IMR-90 (cell line): Measurements from ENCODE around the gene FAM76A. TPM values are rescaled to one million over a fixed set of nuclear protein-coding genes. Genes with fewer than 3 reads are reported as not detected.

Source experiments
- ATAC-seq: fragments of 200-7000 bp; cut with Tn5 transposase; 2 replicates; pipeline ENCODE4 v1.9.1; 2020; ENCODE audit warnings: low read depth, mild to moderate bottlenecking, moderate library complexity
- BruUV-seq: library from RNA; stranded (reverse); fragments of 400-500 nt; replicated peaks from 2 replicates; lab custom pipeline; 2021; lab: Mats Ljungman, UMichigan
- CTCF ChIA-PET: fragments of 300-600 bp; formaldehyde crosslinking; extraction: SDS; loops from one replicate; lab custom pipeline; 2021; ENCODE audit warnings: antibody characterized with exemption; lab: Yijun Ruan, JAX
- POLR2A ChIA-PET: fragments of 300-600 bp; sonication (Branson Sonifier 250); formaldehyde crosslinking; loops from one replicate; lab custom pipeline; 2022; ENCODE audit warnings: antibody characterized with exemption; ENCODE audit not compliant: unreplicated experiment; lab: Charles Lee
- DNase-seq: peaks from one replicate; pipeline ENCODE4 v3.0.0; 2013
- H2AFZ ChIP-seq: replicated peaks from 2 replicates; pipeline ENCODE3; 2013; ENCODE audit warnings: low read length, mild to moderate bottlenecking; ENCODE audit not compliant: poor library complexity
- H2AK5ac ChIP-seq: 2 replicates; pipeline ENCODE4 v1.6.1; 2013; ENCODE audit warnings: low read depth, low read length, inconsistent platforms
- H2AK9ac ChIP-seq: replicated peaks from 2 replicates; pipeline ENCODE3; 2013; ENCODE audit warnings: mild to moderate bottlenecking, low read depth, low read length, moderate library complexity; ENCODE audit not compliant: poor library complexity
- H2BK120ac ChIP-seq: 2 replicates; pipeline ENCODE4 v1.6.1; 2013; ENCODE audit warnings: low read depth, low read length, inconsistent platforms
- H2BK15ac ChIP-seq: 3 replicates; pipeline ENCODE4 v1.6.1; 2013; ENCODE audit warnings: low read depth, low read length, inconsistent platforms
- H2BK20ac ChIP-seq: 2 replicates; pipeline ENCODE4 v1.6.1; 2013; ENCODE audit warnings: low read depth, mild to moderate bottlenecking, inconsistent platforms, low read length, moderate library complexity
- H2BK5ac ChIP-seq: 2 replicates; pipeline ENCODE4 v1.6.1; 2013; ENCODE audit warnings: mild to moderate bottlenecking, low read depth, low read length, inconsistent platforms; ENCODE audit not compliant: poor library complexity, severe bottlenecking
- H3K14ac ChIP-seq: replicated peaks from 2 replicates; pipeline ENCODE4 v1.6.1; 2013; ENCODE audit warnings: low read depth, low read length, inconsistent platforms
- H3K18ac ChIP-seq: 2 replicates; pipeline ENCODE4 v1.6.1; 2013; ENCODE audit warnings: low read depth, low read length, control low read depth
- H3K23ac ChIP-seq: 2 replicates; pipeline ENCODE4 v1.6.1; 2013; ENCODE audit warnings: low read depth, low read length, inconsistent platforms
- H3K27ac ChIP-seq: 2 replicates; pipeline ENCODE4 v1.5.1; 2013; ENCODE audit warnings: mild to moderate bottlenecking, control low read depth, low read length; ENCODE audit not compliant: insufficient read depth
- H3K27me3 ChIP-seq: 2 replicates; pipeline ENCODE4 v1.6.1; 2013; ENCODE audit warnings: low read length; ENCODE audit not compliant: control insufficient read depth, insufficient read depth
- H3K36me3 ChIP-seq: 2 replicates; pipeline ENCODE4 v1.6.1; 2013; ENCODE audit warnings: low read length, mixed read lengths; ENCODE audit not compliant: control insufficient read depth, insufficient read depth
- H3K4ac ChIP-seq: 2 replicates; pipeline ENCODE4 v1.6.1; 2013; ENCODE audit warnings: low read depth, low read length, inconsistent platforms
- H3K4me1 ChIP-seq: 2 replicates; pipeline ENCODE4 v1.6.1; 2013; ENCODE audit warnings: low read length, mixed read lengths; ENCODE audit not compliant: control insufficient read depth, insufficient read depth
- H3K4me2 ChIP-seq: 2 replicates; pipeline ENCODE4 v1.6.1; 2013; ENCODE audit warnings: low read depth, mild to moderate bottlenecking, control low read depth, low read length, moderate library complexity
- H3K4me3 ChIP-seq: 2 replicates; pipeline ENCODE4 v1.5.1; 2013; ENCODE audit warnings: low read depth, mild to moderate bottlenecking, control low read depth, low read length, moderate library complexity; ENCODE audit not compliant: insufficient read depth
- H3K56ac ChIP-seq: 2 replicates; pipeline ENCODE4 v1.6.1; 2013; ENCODE audit warnings: low read length, inconsistent platforms; ENCODE audit not compliant: insufficient read depth; ENCODE audit errors: extremely low read depth
- H3K79me1 ChIP-seq, 2 experiments: 2 replicates each; pipeline ENCODE4 v1.6.1; 2013; ENCODE audit warnings: low read length in 2 of 2, inconsistent platforms in 1 of 2, low read depth in 1 of 2
- H3K9ac ChIP-seq: 2 replicates; pipeline ENCODE4 v1.6.1; 2013; ENCODE audit warnings: low read depth, low read length, control low read depth
- H3K9me1 ChIP-seq: 2 replicates; pipeline ENCODE4 v1.6.1; 2013; ENCODE audit warnings: low read length, inconsistent platforms; ENCODE audit not compliant: insufficient read depth
- H3K9me3 ChIP-seq: 2 replicates; pipeline ENCODE4 v1.6.1; 2013; ENCODE audit warnings: low read length; ENCODE audit not compliant: control insufficient read depth, insufficient read depth
- H4K20me1 ChIP-seq: 2 replicates; pipeline ENCODE4 v1.6.1; 2013; ENCODE audit warnings: low read length, inconsistent platforms; ENCODE audit not compliant: insufficient read depth
- H4K5ac ChIP-seq: 2 replicates; pipeline ENCODE4 v1.6.1; 2013; ENCODE audit warnings: mild to moderate bottlenecking, low read depth, low read length, control low read depth
- H4K8ac ChIP-seq, 2 experiments: 2 replicates each; pipeline ENCODE4 v1.6.1; 2013; ENCODE audit warnings: low read depth in 2 of 2, low read length in 2 of 2, control low read depth in 1 of 2, inconsistent platforms in 1 of 2
- H4K91ac ChIP-seq: 2 replicates; pipeline ENCODE4 v1.6.1; 2013; ENCODE audit warnings: low read depth, low read length, inconsistent platforms; ENCODE audit not compliant: insufficient read depth
- BHLHE40 ChIP-seq: fragments of 150-350 bp; IDR thresholded peaks from 2 replicates; pipeline ENCODE4 v1.6.1; 2016; ENCODE audit warnings: mild to moderate bottlenecking, low read depth, low read length
- CEBPB ChIP-seq: IDR thresholded peaks from 2 replicates; pipeline ENCODE4 v1.6.1; 2012; ENCODE audit warnings: low read depth, low read length, improper control_type of control experiment
- CHD1 ChIP-seq: IDR thresholded peaks from 2 replicates; pipeline ENCODE4 v1.6.1; 2012; ENCODE audit warnings: low read depth, low read length, improper control_type of control experiment
- ELK1 ChIP-seq: fragments of 150-350 bp; IDR thresholded peaks from 2 replicates; pipeline ENCODE4 v1.6.1; 2016; ENCODE audit warnings: low read depth, mild to moderate bottlenecking, low read length, moderate library complexity, borderline replicate concordance
- FOS ChIP-seq: fragments of 150-350 bp; IDR thresholded peaks from 2 replicates; pipeline ENCODE4 v1.6.1; 2016; ENCODE audit warnings: low read depth, low read length
- MAFK ChIP-seq: IDR thresholded peaks from 2 replicates; pipeline ENCODE4 v1.6.1; 2012; ENCODE audit warnings: low read depth, low read length, improper control_type of control experiment
- MAZ ChIP-seq: IDR thresholded peaks from 2 replicates; pipeline ENCODE4 v1.6.1; 2012; ENCODE audit warnings: low read depth, mild to moderate bottlenecking, low read length, improper control_type of control experiment, moderate library complexity, borderline replicate concordance
- MXI1 ChIP-seq: IDR thresholded peaks from 2 replicates; pipeline ENCODE4 v1.6.1; 2012; ENCODE audit warnings: low read depth, mild to moderate bottlenecking, low read length, moderate library complexity, borderline replicate concordance
- NFE2L2 ChIP-seq: fragments of 150-350 bp; IDR thresholded peaks from 2 replicates; pipeline ENCODE4 v1.6.1; 2016; ENCODE audit warnings: low read depth, mild to moderate bottlenecking, low read length
- RAD21 ChIP-seq: IDR thresholded peaks from 2 replicates; pipeline ENCODE4 v1.6.1; 2012; ENCODE audit warnings: low read length, improper control_type of control experiment
- RCOR1 ChIP-seq: IDR thresholded peaks from 2 replicates; pipeline ENCODE4 v1.6.1; 2012; ENCODE audit warnings: mild to moderate bottlenecking, low read length, improper control_type of control experiment; ENCODE audit not compliant: insufficient replicate concordance
- RFX5 ChIP-seq: IDR thresholded peaks from 2 replicates; pipeline ENCODE4 v1.8.0; 2012; ENCODE audit warnings: low read depth, mild to moderate bottlenecking, low read length, moderate library complexity
- SMC3 ChIP-seq: fragments of 150-350 bp; IDR thresholded peaks from 2 replicates; pipeline ENCODE4 v1.6.1; 2016; ENCODE audit warnings: low read depth, mild to moderate bottlenecking, antibody characterized with exemption, low read length, moderate library complexity
- USF2 ChIP-seq: fragments of 150-350 bp; IDR thresholded peaks from 2 replicates; pipeline ENCODE4 v1.6.1; 2017; ENCODE audit warnings: mild to moderate bottlenecking, antibody characterized with exemption, low read length, low read depth
- WGBS, 2 experiments: methylation state at CpG; one replicate each; pipeline versions ENCODE4 v1.1.5 to v1.1.7; 2013; ENCODE audit warnings: missing lambda C conversion rate in 2 of 2; ENCODE audit not compliant: insufficient read length in 1 of 2; ENCODE audit errors: extremely low coverage in 2 of 2; 5-methylcytosine and 5-hydroxymethylcytosine counted together
- dilution Hi-C: fragments of 300-500 bp; cut with HindIII; formaldehyde crosslinking; loops from one replicate; pipeline ENCODE4 v1.14.3; 2018; ENCODE audit warnings: low sequenced_read_pairs; ENCODE audit not compliant: unreplicated experiment
- in situ Hi-C: fragments of 300-500 bp; cut with MboI; formaldehyde crosslinking; loops from 3 replicates; pipeline ENCODE4 v1.14.3; 2019; ENCODE audit warnings: low sequenced_read_pairs, inconsistent platforms, mixed read lengths
- intact Hi-C: fragments of 100-400 bp; cut with micrococcal nuclease; formaldehyde crosslinking; loops from 2 replicates; pipeline ENCODE4 v1.10.0; 2022
- polyA plus RNA-seq, 3 experiments: library from polyadenylated mRNA; depleted of rRNA; stranded (reverse); fragments of >200 nt; gene quantifications; 2 replicates each; pipeline ENCODE4 v1.2.3, GENCODE V29; 2012; ENCODE audit warnings: low replicate concordance in 1 of 3
- total RNA-seq: library from RNA; depleted of rRNA; stranded (reverse); fragments of >200 nt; gene quantifications from 2 replicates; pipeline ENCODE4 v1.2.3, GENCODE V29; 2012

The FAM76A gene
- total and polyA plus RNA-seq, 2 of the 4 experiments (the other 2 are of a cell fraction): 2.3 to 10.0 TPM

DNA sequence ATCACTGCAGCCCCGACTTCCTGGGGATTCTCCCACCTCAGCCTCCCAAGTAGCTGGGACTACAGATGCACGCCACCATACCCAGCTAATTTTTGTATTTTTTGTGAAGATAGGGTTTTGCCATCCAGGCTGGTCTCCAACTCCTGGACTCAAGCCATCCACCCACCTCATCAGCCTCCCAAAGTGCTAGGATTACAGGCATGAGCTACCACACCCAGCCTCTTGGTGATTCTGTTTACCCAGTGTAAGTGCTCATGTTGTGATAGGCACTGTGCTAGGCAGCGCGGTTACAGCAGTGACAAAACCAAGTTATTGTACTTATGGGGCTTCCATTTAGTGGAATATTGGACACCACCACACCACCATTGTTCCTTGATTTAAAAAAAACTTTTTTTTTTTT is 37.6 kb downstream of the FAM76A start:
- Histone ChIP-seq H2BK15ac (no peak overlapping the region), H3K27ac (no peak overlapping the region), H3K4me3 (no peak overlapping the region), H2AFZ (no peak overlapping the region), H3K9me3 (no peaks in the 10 kb centered on the region), H3K27me3 (no peaks in the 10 kb centered on the region), H4K8ac (no peak overlapping the region), H3K79me1 (no peaks in the 10 kb centered on the region), H3K36me3 (peaks cover 7% of the 10 kb centered on the region), H4K20me1 (no peaks in the 10 kb centered on the region), H3K9ac (no peak overlapping the region), H2AK5ac (no peak overlapping the region), H2AK9ac (no peak overlapping the region), H2BK120ac (no peak overlapping the region), H3K4me2 (no peak overlapping the region), H3K14ac (no peak overlapping the region), H3K18ac (no peak overlapping the region), H4K5ac (no peak overlapping the region), H3K23ac (no peak overlapping the region), H2BK20ac (no peak overlapping the region), H3K56ac (no peak overlapping the region), H4K91ac (no peak overlapping the region), H3K4me1 (no peaks in the 10 kb centered on the region), H2BK5ac (no peak overlapping the region), H3K9me1 (0 out of 2 replicates have a peak, but pooled peaks cover 2% of the 10 kb centered on the region), H3K4ac (no peak overlapping the region)
- DNase-seq: no peak
- in situ Hi-C loops: no loop called here
- ATAC-seq: no peak
- intact Hi-C loops: no loop called here
- ChIA-PET POLR2A (interaction anchor here (1.1 kb wide), 1 partner anchor 9 kb away, joined by 4 read pairs; the partner anchor contains the start of gene STX12), CTCF (interaction anchor here (0.9 kb wide), 1 partner anchor 38 kb away, joined by 3 read pairs; the partner anchor contains the start of gene FAM76A)
- no peak for TF ChIP-seq MAFK
- no peak for TF ChIP-seq RFX5
- TF ChIP-seq FOS: no peak
- TF ChIP-seq RAD21: no peak
- no peak for TF ChIP-seq RCOR1
- TF ChIP-seq ELK1: no peak
- TF ChIP-seq MAZ: no peak
- no peak for TF ChIP-seq USF2
- TF ChIP-seq CHD1: no peak
- no peak for TF ChIP-seq NFE2L2
- TF ChIP-seq SMC3: no peak
- no peak for TF ChIP-seq CEBPB
- no peak for TF ChIP-seq MXI1
- no peak for TF ChIP-seq BHLHE40
- no TSS peak for BruUV-seq
- no CpG with 5 or more reads among the region's 4 CpGs for WGBS, 2 experiments
- dilution Hi-C loops: no loop called here
